ENCODE results near the gene MRPL17.
"Not testable (repeated sequence)": the region's sequence is repeated elsewhere in the genome, so short reads cannot be mapped to it uniquely, and the experiment has no call there.

MRPL17 gene

DNA sequence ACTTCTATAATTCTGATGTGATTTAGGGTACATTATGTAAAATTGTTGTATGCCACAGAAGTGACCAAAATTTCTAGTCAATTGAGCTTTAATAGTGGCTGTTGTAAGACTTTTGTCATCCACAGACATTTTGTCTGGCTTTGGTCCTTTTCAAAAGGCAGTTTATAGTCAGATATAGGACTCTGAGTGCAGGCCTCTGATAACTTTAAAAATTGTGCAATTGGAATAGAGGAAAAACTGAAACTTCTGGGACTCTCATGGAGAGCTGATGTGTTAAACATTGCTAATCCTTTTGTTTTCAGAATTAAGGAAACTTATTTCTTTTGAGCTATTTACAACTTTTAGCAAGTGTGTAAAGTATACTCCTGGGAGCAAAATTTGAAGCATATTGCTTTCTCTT, 9.0 kb upstream of the MRPL17 start:
- H3K79me1 ChIP-seq (ENCODE audit: low read length), result no peaks in the 10 kb centered on the region
- H2BK120ac ChIP-seq (ENCODE audit: low read depth, low read length), result no peak overlapping the region
- no peaks in the 10 kb centered on the region for H3K27me3 ChIP-seq (ENCODE audit: insufficient read depth, low read length, poor library complexity)
- no peak overlapping the region for H2AK5ac ChIP-seq (ENCODE audit: low read length)
- H3K27ac ChIP-seq (ENCODE audit: low read depth, low read length), result no peak overlapping the region
- no peaks in the 10 kb centered on the region for H3K36me3 ChIP-seq (ENCODE audit: control insufficient read depth, insufficient read depth, low read length)
- H3K4me2 ChIP-seq (ENCODE audit: low read length), result no peak overlapping the region
- no peak overlapping the region for H3K4me3 ChIP-seq (ENCODE audit: low read length)
- no peak overlapping the region for H3K56ac ChIP-seq (ENCODE audit: low read length)
- DNase-seq, result no peak
- H4K8ac ChIP-seq (ENCODE audit: low read depth, low read length), result no peak overlapping the region
- no peak overlapping the region for H3K9ac ChIP-seq (ENCODE audit: low read length)
- H3K4ac ChIP-seq (ENCODE audit: low read depth, low read length), result no peak overlapping the region
- H3K23ac ChIP-seq (ENCODE audit: low read length), result no peak overlapping the region
- no peaks in the 10 kb centered on the region for H3K4me1 ChIP-seq (ENCODE audit: control insufficient read depth, low read depth, low read length)
- no peak overlapping the region for H2BK15ac ChIP-seq (replicated peaks; ENCODE audit: low read depth)
- no peak overlapping the region for H2BK5ac ChIP-seq (ENCODE audit: low read length)
- H4K5ac ChIP-seq (ENCODE audit: low read length), result no peak overlapping the region
- no peak overlapping the region for H3K18ac ChIP-seq (ENCODE audit: low read length)
- no peaks in the 10 kb centered on the region for H3K79me2 ChIP-seq (ENCODE audit: control insufficient read depth, insufficient read depth, low read length)

DNA sequence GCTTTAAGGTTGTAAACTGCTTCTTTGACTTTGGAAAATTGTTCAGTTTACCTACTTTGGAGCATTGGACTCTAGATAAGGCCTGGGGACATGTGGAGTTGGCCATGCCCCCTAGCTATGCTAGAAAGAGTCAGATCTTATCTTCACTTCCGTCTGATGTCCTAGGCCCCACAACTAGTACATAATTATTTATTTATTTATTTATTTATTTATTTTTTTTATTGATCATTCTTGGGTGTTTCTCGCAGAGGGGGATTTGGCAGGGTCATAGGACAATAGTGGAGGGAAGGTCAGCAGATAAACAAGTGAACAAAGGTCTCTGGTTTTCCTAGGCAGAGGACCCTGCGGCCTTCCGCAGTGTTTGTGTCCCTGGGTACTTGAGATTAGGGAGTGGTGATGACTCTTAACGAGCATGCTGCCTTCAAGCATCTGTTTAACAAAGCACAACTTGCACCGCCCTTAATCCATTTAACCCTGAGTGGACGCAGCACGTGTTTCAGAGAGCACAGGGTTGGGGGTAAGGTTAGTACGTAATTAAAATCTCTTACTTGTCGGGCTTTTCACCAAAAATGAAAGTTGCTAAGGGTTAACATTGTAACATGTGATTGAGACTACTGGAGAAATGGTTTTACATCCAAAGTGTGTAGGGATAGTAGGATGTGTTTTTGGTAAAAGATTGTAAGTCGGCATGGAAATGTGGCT, 7.4 kb upstream of the MRPL17 start:
- H2BK15ac ChIP-seq (replicated peaks; ENCODE audit: low read depth); H3K27ac ChIP-seq (ENCODE audit: low read depth, low read length); H3K18ac ChIP-seq (ENCODE audit: low read length): not testable (repeated sequence)

DNA sequence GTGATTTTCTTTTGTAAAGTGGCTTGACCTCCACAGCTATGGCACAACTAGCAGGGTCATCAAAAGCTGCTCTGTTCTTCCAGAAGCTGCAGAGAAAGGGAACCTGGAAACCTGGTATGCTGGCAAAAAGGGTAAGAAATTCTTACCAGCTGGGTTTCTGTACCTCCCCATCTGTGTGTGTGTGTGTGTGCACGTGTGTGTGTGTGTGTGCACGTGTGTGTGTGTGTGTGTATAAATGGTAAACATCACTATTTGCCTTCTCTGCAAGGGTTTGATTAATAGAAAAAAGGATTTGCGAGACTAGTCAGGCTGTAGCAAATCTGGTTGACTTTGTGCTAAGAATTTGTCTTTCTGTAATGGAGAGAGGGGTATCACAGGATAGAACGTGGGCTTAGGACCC, 4.7 kb upstream of the MRPL17 start:
- H3K56ac ChIP-seq (ENCODE audit: low read length), result no peak overlapping the region
- H3K27me3 ChIP-seq (ENCODE audit: insufficient read depth, low read length, poor library complexity), result no peaks in the 10 kb centered on the region
- no peak overlapping the region for H4K8ac ChIP-seq (ENCODE audit: low read depth, low read length)
- H3K4me2 ChIP-seq (ENCODE audit: low read length), result no peak overlapping the region
- no peaks in the 10 kb centered on the region for H3K4me1 ChIP-seq (ENCODE audit: control insufficient read depth, low read depth, low read length)
- H3K27ac ChIP-seq (ENCODE audit: low read depth, low read length), result no peak overlapping the region
- H3K79me2 ChIP-seq (ENCODE audit: control insufficient read depth, insufficient read depth, low read length), result peaks cover 2% of the 10 kb centered on the region
- no peaks in the 10 kb centered on the region for H3K36me3 ChIP-seq (ENCODE audit: control insufficient read depth, insufficient read depth, low read length)
- WGBS (ENCODE audit: extremely low coverage, insufficient coverage, low lambda C conversion rate), result no CpG with 5 or more reads among the region's 4 CpGs
- no peak overlapping the region for H3K9ac ChIP-seq (ENCODE audit: low read length)
- H4K5ac ChIP-seq (ENCODE audit: low read length), result no peak overlapping the region
- no peak overlapping the region for H3K4me3 ChIP-seq (ENCODE audit: low read length)
- no peak overlapping the region for H2AK5ac ChIP-seq (ENCODE audit: low read length)
- H3K4ac ChIP-seq (ENCODE audit: low read depth, low read length), result no peak overlapping the region
- no peak overlapping the region for H2BK5ac ChIP-seq (ENCODE audit: low read length)
- no peak for DNase-seq
- no peak overlapping the region for H3K23ac ChIP-seq (ENCODE audit: low read length)
- no peak overlapping the region for H3K18ac ChIP-seq (ENCODE audit: low read length)
- no peak overlapping the region for H2BK120ac ChIP-seq (ENCODE audit: low read depth, low read length)
- H2BK15ac ChIP-seq (replicated peaks; ENCODE audit: low read depth), result no peak overlapping the region
- no peaks in the 10 kb centered on the region for H3K79me1 ChIP-seq (ENCODE audit: low read length)

More for the DNA sequence above, 7.4 kb upstream of the MRPL17 start:
- not testable (repeated sequence) for H3K4me3 ChIP-seq (ENCODE audit: low read length); H3K79me2 ChIP-seq (ENCODE audit: control insufficient read depth, insufficient read depth, low read length); H3K56ac ChIP-seq (ENCODE audit: low read length); H2BK120ac ChIP-seq (ENCODE audit: low read depth, low read length); H3K4ac ChIP-seq (ENCODE audit: low read depth, low read length); DNase-seq; H3K4me2 ChIP-seq (ENCODE audit: low read length); H4K5ac ChIP-seq (ENCODE audit: low read length); H3K9ac ChIP-seq (ENCODE audit: low read length); H3K79me1 ChIP-seq (ENCODE audit: low read length); H3K23ac ChIP-seq (ENCODE audit: low read length); H3K4me1 ChIP-seq (ENCODE audit: control insufficient read depth, low read depth, low read length); H3K36me3 ChIP-seq (ENCODE audit: control insufficient read depth, insufficient read depth, low read length); H3K27me3 ChIP-seq (ENCODE audit: insufficient read depth, low read length, poor library complexity); H2BK5ac ChIP-seq (ENCODE audit: low read length); H4K8ac ChIP-seq (ENCODE audit: low read depth, low read length); H2AK5ac ChIP-seq (ENCODE audit: low read length)
- WGBS (ENCODE audit: extremely low coverage, insufficient coverage, low lambda C conversion rate), result 100% methylated on average over 1 of the region's 11 CpGs

DNA sequence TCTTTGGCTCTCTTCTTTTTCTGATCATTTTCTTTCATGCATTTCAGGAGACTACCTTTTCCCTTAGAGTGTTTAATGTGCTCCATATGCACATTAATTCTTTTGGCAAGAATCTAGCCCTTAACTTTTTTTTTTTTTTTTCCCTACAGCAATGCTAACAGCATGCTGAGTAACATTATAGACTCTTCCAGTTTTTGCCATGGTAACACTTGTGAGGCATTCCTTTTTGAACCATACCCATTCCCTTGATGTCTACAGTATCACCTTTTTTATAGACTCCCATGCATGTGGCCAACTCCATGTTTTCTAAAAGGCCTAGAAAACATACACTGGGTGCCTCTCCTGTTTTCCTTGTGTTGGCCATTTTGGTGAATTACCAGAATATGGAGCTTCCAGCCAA, 2.9 kb upstream of the MRPL17 start:
- Histone ChIP-seq H3K4me2 (ENCODE audit: low read length) (no peak overlapping the region), H3K79me2 (ENCODE audit: control insufficient read depth, insufficient read depth, low read length) (peaks cover 19% of the 10 kb centered on the region), H3K79me1 (ENCODE audit: low read length) (peaks cover 7% of the 10 kb centered on the region), H3K56ac (ENCODE audit: low read length) (no peak overlapping the region), H2BK120ac (ENCODE audit: low read depth, low read length) (no peak overlapping the region), H3K4ac (ENCODE audit: low read depth, low read length) (no peak overlapping the region), H3K18ac (ENCODE audit: low read length) (no peak overlapping the region), H3K4me1 (ENCODE audit: control insufficient read depth, low read depth, low read length) (peaks cover 4% of the 10 kb centered on the region), H2BK5ac (ENCODE audit: low read length) (no peak overlapping the region), H3K27me3 (ENCODE audit: insufficient read depth, low read length, poor library complexity) (no peaks in the 10 kb centered on the region), H3K23ac (ENCODE audit: low read length) (no peak overlapping the region), H4K5ac (ENCODE audit: low read length) (no peak overlapping the region), H3K27ac (ENCODE audit: low read depth, low read length) (no peak overlapping the region), H4K8ac (ENCODE audit: low read depth, low read length) (no peak overlapping the region), H3K4me3 (ENCODE audit: low read length) (no peak overlapping the region), H3K36me3 (ENCODE audit: control insufficient read depth, insufficient read depth, low read length) (peaks cover 2% of the 10 kb centered on the region), H2BK15ac (replicated peaks; ENCODE audit: low read depth) (no peak overlapping the region), H3K9ac (ENCODE audit: low read length) (no peak overlapping the region), H2AK5ac (ENCODE audit: low read length) (no peak overlapping the region)
- no peak for DNase-seq

DNA sequence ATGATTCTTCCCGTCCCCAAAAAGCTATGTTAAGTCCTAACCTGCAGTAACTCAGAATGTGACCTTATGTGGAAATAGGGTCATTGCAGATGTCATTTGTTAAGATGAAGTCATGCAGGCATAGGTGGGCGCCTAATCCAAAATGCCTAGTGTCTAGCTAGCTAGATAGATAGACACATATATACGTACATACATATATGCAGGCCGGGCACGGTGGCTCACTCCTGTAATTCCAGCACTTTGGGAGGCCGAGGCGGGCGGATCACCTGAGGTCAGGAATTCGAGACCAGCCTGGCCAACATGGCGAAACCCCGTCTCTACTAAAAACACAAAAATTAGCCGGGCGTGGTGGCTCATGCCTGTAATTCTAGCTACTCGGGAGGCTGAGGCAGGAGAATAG, 928 bp upstream of the MRPL17 start:
- not testable (repeated sequence) for H2BK15ac ChIP-seq (replicated peaks; ENCODE audit: low read depth); H2BK120ac ChIP-seq (ENCODE audit: low read depth, low read length); H3K36me3 ChIP-seq (ENCODE audit: control insufficient read depth, insufficient read depth, low read length); DNase-seq; H3K27ac ChIP-seq (ENCODE audit: low read depth, low read length); H2AK5ac ChIP-seq (ENCODE audit: low read length); H3K4me3 ChIP-seq (ENCODE audit: low read length); H3K18ac ChIP-seq (ENCODE audit: low read length); H3K23ac ChIP-seq (ENCODE audit: low read length); H3K4me2 ChIP-seq (ENCODE audit: low read length); H4K5ac ChIP-seq (ENCODE audit: low read length); H2BK5ac ChIP-seq (ENCODE audit: low read length); H3K4me1 ChIP-seq (ENCODE audit: control insufficient read depth, low read depth, low read length); H4K8ac ChIP-seq (ENCODE audit: low read depth, low read length); H3K27me3 ChIP-seq (ENCODE audit: insufficient read depth, low read length, poor library complexity); H3K4ac ChIP-seq (ENCODE audit: low read depth, low read length)
- Histone ChIP-seq H3K79me1 (ENCODE audit: low read length) (peaks cover 12% of the 10 kb centered on the region), H3K9ac (ENCODE audit: low read length) (peak overlapping the region; percentile 20), H3K56ac (ENCODE audit: low read length) (peak overlapping the region; percentile 1), H3K79me2 (ENCODE audit: control insufficient read depth, insufficient read depth, low read length) (peaks cover 21% of the 10 kb centered on the region)
- WGBS (ENCODE audit: extremely low coverage, insufficient coverage, low lambda C conversion rate), result no CpG with 5 or more reads among the region's 14 CpGs

DNA sequence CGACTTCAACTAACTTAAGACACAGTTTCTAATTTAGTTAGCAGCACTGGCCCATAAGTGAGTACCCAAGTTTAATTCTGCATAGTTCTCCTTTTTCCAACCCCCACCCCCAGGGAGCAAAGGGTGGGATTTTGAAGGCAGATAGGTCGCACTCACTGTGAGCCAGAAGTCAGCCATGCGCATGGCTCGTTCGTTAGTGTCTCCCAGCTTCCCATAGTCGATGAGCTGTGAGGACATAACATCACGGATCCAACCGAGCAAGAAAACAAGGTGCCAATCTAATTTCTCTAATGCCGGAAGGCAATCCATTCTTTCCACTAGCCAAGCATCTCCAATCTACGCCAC, 577 bp downstream of the MRPL17 start:
- Histone ChIP-seq H3K36me3 (ENCODE audit: control insufficient read depth, insufficient read depth, low read length) (peaks cover 4% of the 10 kb centered on the region), H3K23ac (ENCODE audit: low read length) (no peak overlapping the region), H3K18ac (ENCODE audit: low read length) (peak overlapping the region; percentile 77), H4K8ac (ENCODE audit: low read depth, low read length) (no peak overlapping the region), H3K79me2 (ENCODE audit: control insufficient read depth, insufficient read depth, low read length) (peaks cover 21% of the 10 kb centered on the region), H2AK5ac (ENCODE audit: low read length) (peak overlapping the region; percentile 31), H2BK15ac (replicated peaks; ENCODE audit: low read depth) (no peak overlapping the region), H2BK120ac (ENCODE audit: low read depth, low read length) (no peak overlapping the region), H3K4me1 (ENCODE audit: control insufficient read depth, low read depth, low read length) (peaks cover 8% of the 10 kb centered on the region), H4K5ac (ENCODE audit: low read length) (peak overlapping the region; percentile 26), H3K4me3 (ENCODE audit: low read length) (peak overlapping the region; percentile 98), H3K9ac (ENCODE audit: low read length) (peak overlapping the region; percentile 99), H3K4me2 (ENCODE audit: low read length) (peak overlapping the region; percentile 89), H3K56ac (ENCODE audit: low read length) (peak overlapping the region; percentile 100), H3K27ac (ENCODE audit: low read depth, low read length) (peak overlapping the region; percentile 79), H2BK5ac (ENCODE audit: low read length) (no peak overlapping the region), H3K79me1 (ENCODE audit: low read length) (peaks cover 12% of the 10 kb centered on the region), H3K27me3 (ENCODE audit: insufficient read depth, low read length, poor library complexity) (no peaks in the 10 kb centered on the region), H3K4ac (ENCODE audit: low read depth, low read length) (peak overlapping the region; percentile 98)
- no CpG with 5 or more reads among the region's 10 CpGs for WGBS (ENCODE audit: extremely low coverage, insufficient coverage, low lambda C conversion rate)
- no peak for DNase-seq
